OCI-LY3 (cell line): ENCODE measurements around the gene PCSK6.

Source experiments
- H2AFZ ChIP-seq: fragments of 200-600, 300-600 bp; shearing (Covaris generic); 2 replicates; pipeline ENCODE4 v1.6.0; 2014; ENCODE audit warnings: antibody characterized with exemption, low read depth, low read length
- H3K27ac ChIP-seq: fragments of 200-600, 300-600 bp; sonication (generic); 2 replicates; pipeline ENCODE4 v1.5.1; 2014; ENCODE audit warnings: mild to moderate bottlenecking, low read length, moderate library complexity, mixed read lengths
- H3K27me3 ChIP-seq: fragments of 200-600, 300-600 bp; sonication (generic); 2 replicates; pipeline ENCODE4 v1.6.1; 2014; ENCODE audit warnings: low read depth, low read length, mixed read lengths
- H3K36me3 ChIP-seq: fragments of 200-600, 300-600 bp; sonication (generic); replicated peaks from 2 replicates; pipeline ENCODE3; 2014; ENCODE audit warnings: low read depth, low read length, mixed read lengths
- H3K4me1 ChIP-seq: fragments of 300-600, 200-600 bp; sonication (generic); 2 replicates; pipeline ENCODE4 v1.6.1; 2014; ENCODE audit warnings: low read length, mixed read lengths
- H3K4me2 ChIP-seq: fragments of 200-600, 300-600 bp; sonication (generic); 2 replicates; pipeline ENCODE4 v1.6.1; 2014; ENCODE audit warnings: low read length, mixed read lengths
- H3K4me3 ChIP-seq: fragments of 300-600, 200-600 bp; sonication (generic); 2 replicates; pipeline ENCODE4 v1.5.1; 2014; ENCODE audit warnings: antibody characterized with exemption, mild to moderate bottlenecking, low read length, moderate library complexity
- H3K79me2 ChIP-seq: fragments of 300-600, 200-600 bp; shearing (Covaris generic); 2 replicates; pipeline ENCODE4 v1.6.1; 2014; ENCODE audit warnings: mild to moderate bottlenecking, low read length, mixed read lengths
- H3K9ac ChIP-seq: fragments of 300-600, 200-600 bp; shearing (Covaris generic); 2 replicates; pipeline ENCODE4 v1.6.0; 2014; ENCODE audit warnings: mild to moderate bottlenecking, low read length, moderate library complexity
- H3K9me3 ChIP-seq: fragments of 200-600, 300-600 bp; shearing (Covaris generic); 2 replicates; pipeline ENCODE4 v1.6.1; 2014; ENCODE audit warnings: low read length, mixed read lengths; ENCODE audit not compliant: insufficient read depth
- H4K20me1 ChIP-seq: fragments of 200-600, 300-600 bp; sonication (generic); 2 replicates; pipeline ENCODE4 v1.6.1; 2016; ENCODE audit warnings: low read length, mixed read lengths; ENCODE audit not compliant: insufficient read depth
- EZH2phosphoT487 ChIP-seq: fragments of 200-600 bp; shearing (Covaris generic); IDR thresholded peaks from 2 replicates; pipeline ENCODE4 v1.6.1; 2018; ENCODE audit warnings: antibody characterized with exemption, mixed run types, low read depth
- TF ChIP-seq, protein P1 (sequence below): fragments of 200-600, 300-600 bp; sonication (generic); IDR thresholded peaks from 2 replicates; pipeline ENCODE4 v1.5.1; 2014; ENCODE audit warnings: antibody characterized with exemption, low read length, low read depth

The PCSK6 gene

DNA sequence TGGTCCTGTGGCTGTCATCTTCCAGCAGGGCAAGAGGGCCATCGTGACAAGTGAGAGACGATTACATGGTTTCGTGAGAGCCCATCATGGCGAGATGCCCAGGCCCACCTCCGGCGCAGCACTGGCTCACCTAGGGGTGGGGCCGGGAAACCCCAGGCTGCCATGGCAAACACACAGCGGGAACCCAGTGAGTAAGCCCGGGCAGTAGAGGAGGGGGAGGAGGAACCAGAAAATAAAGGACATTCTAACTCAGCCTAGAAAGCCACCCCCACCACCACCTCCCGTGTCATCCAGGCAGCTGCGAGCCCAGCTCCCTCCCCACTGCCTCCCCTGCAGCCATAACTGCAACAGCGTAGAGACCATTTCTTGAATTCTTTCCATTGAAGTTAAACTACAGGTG is 52.3 kb downstream of the PCSK6 start:
- no peak overlapping the region for H2AFZ ChIP-seq
- H3K9ac ChIP-seq = no peak overlapping the region
- peaks cover 52% of the 10 kb centered on the region for H3K27me3 ChIP-seq
- TF ChIP-seq EZH2phosphoT487 = no peak
- TF ChIP-seq, protein P1, sequence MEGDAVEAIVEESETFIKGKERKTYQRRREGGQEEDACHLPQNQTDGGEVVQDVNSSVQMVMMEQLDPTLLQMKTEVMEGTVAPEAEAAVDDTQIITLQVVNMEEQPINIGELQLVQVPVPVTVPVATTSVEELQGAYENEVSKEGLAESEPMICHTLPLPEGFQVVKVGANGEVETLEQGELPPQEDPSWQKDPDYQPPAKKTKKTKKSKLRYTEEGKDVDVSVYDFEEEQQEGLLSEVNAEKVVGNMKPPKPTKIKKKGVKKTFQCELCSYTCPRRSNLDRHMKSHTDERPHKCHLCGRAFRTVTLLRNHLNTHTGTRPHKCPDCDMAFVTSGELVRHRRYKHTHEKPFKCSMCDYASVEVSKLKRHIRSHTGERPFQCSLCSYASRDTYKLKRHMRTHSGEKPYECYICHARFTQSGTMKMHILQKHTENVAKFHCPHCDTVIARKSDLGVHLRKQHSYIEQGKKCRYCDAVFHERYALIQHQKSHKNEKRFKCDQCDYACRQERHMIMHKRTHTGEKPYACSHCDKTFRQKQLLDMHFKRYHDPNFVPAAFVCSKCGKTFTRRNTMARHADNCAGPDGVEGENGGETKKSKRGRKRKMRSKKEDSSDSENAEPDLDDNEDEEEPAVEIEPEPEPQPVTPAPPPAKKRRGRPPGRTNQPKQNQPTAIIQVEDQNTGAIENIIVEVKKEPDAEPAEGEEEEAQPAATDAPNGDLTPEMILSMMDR = no peak
- no peaks in the 10 kb centered on the region for H4K20me1 ChIP-seq
- H3K79me2 ChIP-seq = no peaks in the 10 kb centered on the region
- H3K4me1 ChIP-seq = no peaks in the 10 kb centered on the region
- no peak overlapping the region for H3K27ac ChIP-seq
- H3K36me3 ChIP-seq = no peaks in the 10 kb centered on the region
- H3K9me3 ChIP-seq = no peaks in the 10 kb centered on the region
- no peak overlapping the region for H3K4me3 ChIP-seq
- H3K4me2 ChIP-seq = no peak overlapping the region

DNA sequence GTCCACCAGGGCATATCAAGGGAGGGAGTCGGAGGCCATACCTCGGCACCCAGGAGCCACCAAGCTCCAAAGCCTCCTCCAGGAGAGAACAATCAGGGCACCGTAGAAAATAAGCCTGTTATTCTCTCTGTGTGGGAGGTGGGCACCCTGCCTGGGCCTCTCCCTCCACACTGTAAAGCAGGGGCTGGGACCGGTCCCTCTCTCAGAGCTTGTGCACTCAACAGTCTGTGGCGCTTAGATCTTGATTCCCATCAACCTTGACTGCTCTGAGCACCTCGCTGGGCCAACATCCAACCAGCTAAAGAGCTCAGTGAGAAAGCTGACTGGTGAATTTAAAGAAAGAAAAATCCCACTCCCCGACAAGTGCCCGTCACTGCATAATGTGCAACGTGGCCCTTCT is 53.0 kb downstream of the PCSK6 start:
- H3K79me2 ChIP-seq = no peaks in the 10 kb centered on the region
- H4K20me1 ChIP-seq = no peaks in the 10 kb centered on the region
- H3K27ac ChIP-seq = no peak overlapping the region

DNA sequence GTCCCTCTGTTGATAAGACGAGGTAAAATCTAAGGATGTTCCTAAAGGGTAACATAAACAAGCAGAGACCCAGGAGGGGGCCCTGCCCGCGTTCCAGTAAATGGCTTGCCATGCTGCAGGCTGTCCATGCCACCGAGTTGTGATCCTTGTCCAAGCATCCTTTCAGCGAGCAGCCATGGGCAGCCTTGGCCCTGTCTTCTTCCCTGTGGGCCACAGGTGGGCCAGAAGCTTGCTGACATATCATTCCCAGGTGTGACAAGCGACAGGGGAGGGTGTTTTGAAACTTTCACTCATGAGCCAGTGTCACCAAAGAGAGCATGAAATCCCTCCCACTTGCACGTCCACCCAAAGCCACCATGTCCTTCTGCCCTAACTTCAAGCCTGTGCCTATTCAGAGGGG is 53.7 kb downstream of the PCSK6 start:
- H3K9me3 ChIP-seq = no peaks in the 10 kb centered on the region
- peaks cover 43% of the 10 kb centered on the region for H3K27me3 ChIP-seq
- H3K9ac ChIP-seq = no peak overlapping the region
- no peak for TF ChIP-seq EZH2phosphoT487
- no peak overlapping the region for H3K27ac ChIP-seq
- no peak overlapping the region for H3K4me3 ChIP-seq
- no peak overlapping the region for H3K4me2 ChIP-seq
- no peaks in the 10 kb centered on the region for H3K36me3 ChIP-seq
- no peaks in the 10 kb centered on the region for H4K20me1 ChIP-seq
- no peaks in the 10 kb centered on the region for H3K4me1 ChIP-seq
- H3K79me2 ChIP-seq = no peaks in the 10 kb centered on the region
- no peak overlapping the region for H2AFZ ChIP-seq

More for the DNA sequence above, 53.0 kb downstream of the PCSK6 start:
- H3K4me1 ChIP-seq = no peaks in the 10 kb centered on the region
- H3K27me3 ChIP-seq = peaks cover 48% of the 10 kb centered on the region
- no peak overlapping the region for H3K4me2 ChIP-seq
- H3K36me3 ChIP-seq = no peaks in the 10 kb centered on the region
- H3K9ac ChIP-seq = no peak overlapping the region
- no peak overlapping the region for H3K4me3 ChIP-seq
- H2AFZ ChIP-seq = no peak overlapping the region
- H3K9me3 ChIP-seq = no peaks in the 10 kb centered on the region
- TF ChIP-seq, protein P1 = no peak
- no peak for TF ChIP-seq EZH2phosphoT487

DNA sequence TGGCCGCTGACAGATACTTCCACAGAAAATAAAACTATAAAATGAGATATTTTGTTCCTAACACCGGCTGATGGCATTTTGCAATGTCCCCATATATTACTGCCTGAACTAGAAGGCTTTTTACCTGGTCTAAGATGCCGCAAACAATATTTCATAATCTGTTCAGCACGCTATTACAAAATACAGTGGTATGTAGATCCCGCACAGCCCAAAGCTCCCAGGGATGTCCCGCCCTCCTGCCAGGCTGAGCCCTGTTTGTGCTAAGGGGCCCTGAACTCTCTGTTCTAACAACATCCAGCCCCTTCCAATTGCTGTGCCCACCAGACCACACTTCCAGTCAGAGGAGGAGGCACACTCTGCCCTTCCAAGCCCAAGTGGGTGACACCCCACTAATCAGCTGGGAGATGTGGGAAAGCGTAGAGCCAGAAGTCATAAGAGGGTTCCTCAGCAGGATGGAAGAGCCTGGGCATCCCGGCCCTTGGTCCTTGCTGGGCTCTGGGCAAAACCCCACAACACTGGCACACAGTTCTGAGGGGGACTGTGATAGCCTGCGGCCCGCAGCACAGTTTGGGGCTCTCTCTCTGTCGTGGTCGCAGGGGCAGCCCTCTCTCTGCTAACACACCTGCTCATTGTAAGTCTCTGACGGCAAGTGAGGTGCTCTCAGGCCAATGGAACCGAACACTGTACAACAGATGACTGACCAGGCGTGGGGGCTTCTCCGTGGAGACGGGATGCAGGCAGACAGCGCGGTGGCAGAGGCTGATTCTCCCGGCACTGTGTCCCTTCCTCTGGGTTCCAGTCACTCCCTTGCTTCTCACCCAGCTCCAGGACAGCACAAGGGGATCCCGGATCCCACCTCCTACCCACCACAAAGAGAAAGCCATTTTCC is 55.2 kb downstream of the PCSK6 start:
- Histone ChIP-seq H3K79me2 (no peaks in the 10 kb centered on the region), H3K9ac (no peak overlapping the region), H3K9me3 (no peaks in the 10 kb centered on the region), H4K20me1 (no peaks in the 10 kb centered on the region), H3K4me1 (no peaks in the 10 kb centered on the region), H3K36me3 (no peaks in the 10 kb centered on the region), H3K27me3 (peaks cover 32% of the 10 kb centered on the region), H3K27ac (no peak overlapping the region), H3K4me3 (no peak overlapping the region), H3K4me2 (no peak overlapping the region), H2AFZ (no peak overlapping the region)
- no peak for TF ChIP-seq EZH2phosphoT487
- TF ChIP-seq, protein P1 = no peak
